HepG2 (cell line): Measurements from ENCODE around the gene PNKD. TPM values are rescaled to one million over a fixed set of nuclear protein-coding genes. Genes with fewer than 3 reads are reported as not detected.

Source experiments
- ATRX ChIP-seq: sonication (generic); formaldehyde crosslinking; IDR thresholded peaks from 2 replicates; pipeline ENCODE4 v1.4.0; 2020; ENCODE audit warnings: missing genetic modification reagents, borderline replicate concordance
- DPF2 ChIP-seq: sonication (generic); formaldehyde crosslinking; IDR thresholded peaks from 2 replicates; pipeline ENCODE4 v1.4.0; 2020; ENCODE audit warnings: mild to moderate bottlenecking, low read depth, missing genetic modification reagents, borderline replicate concordance
- KDM2A ChIP-seq: sonication (generic); formaldehyde crosslinking; IDR thresholded peaks from 2 replicates; pipeline ENCODE4 v1.4.0; 2020; ENCODE audit warnings: low read depth, missing genetic modification reagents, borderline replicate concordance
- LCORL ChIP-seq, 2 experiments: fragments of 450-650 bp in 1 of 2; sonication (generic) in 1 of 2; formaldehyde crosslinking in 1 of 2; IDR thresholded peaks; 2 replicates each; pipeline versions ENCODE4 v1.5.0 to v1.6.1; 2017 to 2020; ENCODE audit warnings: antibody characterized with exemption in 1 of 2, missing genetic modification reagents in 1 of 2
- MXI1 ChIP-seq: IDR thresholded peaks from 3 replicates; pipeline ENCODE4 v1.6.1; 2012; ENCODE audit warnings: low read depth, low read length, inconsistent platforms, borderline replicate concordance
- MYC ChIP-seq: sonication (generic); formaldehyde crosslinking; IDR thresholded peaks from 2 replicates; pipeline ENCODE4 v1.9.0; 2021; ENCODE audit warnings: missing genetic modification reagents, borderline replicate concordance
- STAT5B ChIP-seq: sonication (generic); formaldehyde crosslinking; IDR thresholded peaks from 2 replicates; pipeline ENCODE4 v1.4.0; 2020; ENCODE audit warnings: missing genetic modification reagents
- ZMYM4 ChIP-seq: sonication (generic); formaldehyde crosslinking; IDR thresholded peaks from 2 replicates; pipeline ENCODE4 v1.8.1; 2023; ENCODE audit warnings: mild to moderate bottlenecking, missing genetic modification reagents
- ZNF20 ChIP-seq: sonication (generic); formaldehyde crosslinking; IDR thresholded peaks from 2 replicates; pipeline ENCODE4 v1.4.0; 2020; ENCODE audit warnings: mild to moderate bottlenecking, moderate library complexity, missing genetic modification reagents
- ZNF746 ChIP-seq: sonication (generic); formaldehyde crosslinking; IDR thresholded peaks from 2 replicates; pipeline ENCODE4 v1.8.0; 2022; ENCODE audit warnings: mild to moderate bottlenecking, missing genetic modification reagents
- ZNF761 ChIP-seq: sonication (generic); formaldehyde crosslinking; conservative IDR thresholded peaks from 2 replicates; pipeline ENCODE4 v1.4.0; 2020; ENCODE audit warnings: mild to moderate bottlenecking, missing genetic modification reagents
- ZNF788 ChIP-seq: sonication (generic); formaldehyde crosslinking; IDR thresholded peaks from 2 replicates; pipeline ENCODE4 v1.5.0; 2020; ENCODE audit warnings: mild to moderate bottlenecking, missing genetic modification reagents, borderline replicate concordance
- ZNF879 ChIP-seq: sonication (generic); formaldehyde crosslinking; IDR thresholded peaks from 2 replicates; pipeline ENCODE4 v1.8.1; 2023; ENCODE audit warnings: missing genetic modification reagents
- polyA plus RNA-seq, 8 experiments: library from polyadenylated mRNA; depleted of rRNA in 3 of 8; stranded (reverse) in 7 of 8; unstranded in 1 of 8; fragments of >200 nt; fragmentation: Illumina TruSeq in 4 of 8; extraction: Trizol in 4 of 8; gene quantifications; 2 replicates each; pipeline versions ENCODE4 v1.2.1 to v1.2.3, GENCODE V29; 2011 to 2016; ENCODE audit warnings: low read depth in 4 of 8, missing spikeins in 1 of 8, mixed read lengths in 1 of 8; ENCODE audit not compliant: insufficient read depth in 1 of 8
- total RNA-seq, 5 experiments: library from RNA; depleted of rRNA; stranded (reverse); fragments of >200 nt; fragmentation: Illumina TruSeq; extraction: Trizol; gene quantifications; 2 replicates each; pipeline ENCODE4 v1.2.3, GENCODE V29; 2016; ENCODE audit warnings: low read depth in 1 of 5
- TF ChIP-seq, protein P1 (sequence below): sonication (generic); formaldehyde crosslinking; IDR thresholded peaks from 2 replicates; pipeline ENCODE4 v1.4.0; 2020; ENCODE audit warnings: missing genetic modification reagents
- TF ChIP-seq, protein P2 (sequence below): sonication (generic); formaldehyde crosslinking; IDR thresholded peaks from 2 replicates; pipeline ENCODE4 v1.4.0; 2020; ENCODE audit warnings: missing genetic modification reagents
- TF ChIP-seq, protein P3 (sequence below): sonication (generic); formaldehyde crosslinking; IDR thresholded peaks from 2 replicates; pipeline ENCODE4 v1.9.0; 2022; ENCODE audit warnings: low read depth, missing genetic modification reagents
- TF ChIP-seq, protein P4 (sequence below): sonication (generic); formaldehyde crosslinking; IDR thresholded peaks from 2 replicates; pipeline ENCODE4 v1.8.0; 2022; ENCODE audit warnings: missing genetic modification reagents, low read depth, mild to moderate bottlenecking, borderline replicate concordance
- TF ChIP-seq, protein P5 (sequence below): sonication (generic); formaldehyde crosslinking; IDR thresholded peaks from 2 replicates; pipeline ENCODE4 v1.4.0; 2020; ENCODE audit warnings: mild to moderate bottlenecking, missing genetic modification reagents
- TF ChIP-seq, protein P6 (sequence below): IDR thresholded peaks from 2 replicates; pipeline ENCODE4 v1.6.1; 2012; ENCODE audit warnings: inconsistent platforms

Gene PNKD
- total and polyA plus RNA-seq, 2 of the 13 experiments (the other 11 are each of a cell fraction or from before 2014, with no cell fraction given), result 55.9 to 80.4 TPM

DNA sequence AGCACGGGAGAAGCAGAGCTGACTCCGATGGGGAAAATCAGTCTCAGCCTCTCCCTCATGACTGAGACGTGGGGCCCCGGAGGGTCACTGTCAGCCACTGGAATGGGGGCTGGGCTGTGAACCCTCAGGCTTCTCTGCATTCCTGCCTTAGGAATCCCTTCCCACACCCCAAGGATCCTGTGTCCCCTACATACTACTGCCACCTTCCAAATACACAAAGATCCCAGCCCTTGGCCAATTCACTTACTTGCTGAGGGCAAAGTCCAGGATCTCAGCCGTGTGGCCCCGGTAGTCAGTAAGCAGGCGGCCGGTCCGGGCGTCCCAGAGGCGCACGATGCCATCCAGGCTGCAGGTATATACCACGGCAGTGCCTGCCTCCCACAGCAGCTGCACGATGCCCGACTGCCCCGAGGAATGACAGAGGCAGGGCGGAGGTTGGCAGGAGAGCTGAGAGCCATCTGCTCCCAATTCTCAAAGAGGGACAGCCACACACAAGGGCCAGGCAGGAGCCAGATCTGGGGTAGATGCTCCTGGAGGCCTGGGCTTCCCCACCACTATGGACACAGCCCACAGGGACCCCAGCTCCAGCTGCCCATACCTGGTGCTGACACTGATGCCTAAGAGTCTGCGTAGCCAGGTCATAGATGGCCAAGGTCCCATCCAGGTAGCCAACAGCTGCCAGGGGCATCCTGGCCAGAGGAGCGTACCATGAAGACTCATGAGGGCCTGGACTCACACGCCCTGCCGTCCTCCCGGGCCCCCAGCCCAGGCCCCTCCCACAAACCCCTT is 5.4 kb upstream of the PNKD start (continued):
- TF ChIP-seq, protein P1, sequence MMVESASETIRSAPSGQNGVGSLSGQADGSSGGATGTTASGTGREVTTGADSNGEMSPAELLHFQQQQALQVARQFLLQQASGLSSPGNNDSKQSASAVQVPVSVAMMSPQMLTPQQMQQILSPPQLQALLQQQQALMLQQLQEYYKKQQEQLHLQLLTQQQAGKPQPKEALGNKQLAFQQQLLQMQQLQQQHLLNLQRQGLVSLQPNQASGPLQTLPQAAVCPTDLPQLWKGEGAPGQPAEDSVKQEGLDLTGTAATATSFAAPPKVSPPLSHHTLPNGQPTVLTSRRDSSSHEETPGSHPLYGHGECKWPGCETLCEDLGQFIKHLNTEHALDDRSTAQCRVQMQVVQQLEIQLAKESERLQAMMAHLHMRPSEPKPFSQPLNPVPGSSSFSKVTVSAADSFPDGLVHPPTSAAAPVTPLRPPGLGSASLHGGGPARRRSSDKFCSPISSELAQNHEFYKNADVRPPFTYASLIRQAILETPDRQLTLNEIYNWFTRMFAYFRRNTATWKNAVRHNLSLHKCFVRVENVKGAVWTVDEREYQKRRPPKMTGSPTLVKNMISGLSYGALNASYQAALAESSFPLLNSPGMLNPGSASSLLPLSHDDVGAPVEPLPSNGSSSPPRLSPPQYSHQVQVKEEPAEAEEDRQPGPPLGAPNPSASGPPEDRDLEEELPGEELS (CRISPR knock-in tag), result 0 out of 2 replicates have a peak, but pooled peaks have one; percentile 37
- peak; percentile 56; the same call in 1 of the 2 replicates for TF ChIP-seq ZMYM4
- TF ChIP-seq MXI1, result 0 out of 3 replicates have a peak, but pooled peaks have one; percentile 24
- TF ChIP-seq, protein P2, sequence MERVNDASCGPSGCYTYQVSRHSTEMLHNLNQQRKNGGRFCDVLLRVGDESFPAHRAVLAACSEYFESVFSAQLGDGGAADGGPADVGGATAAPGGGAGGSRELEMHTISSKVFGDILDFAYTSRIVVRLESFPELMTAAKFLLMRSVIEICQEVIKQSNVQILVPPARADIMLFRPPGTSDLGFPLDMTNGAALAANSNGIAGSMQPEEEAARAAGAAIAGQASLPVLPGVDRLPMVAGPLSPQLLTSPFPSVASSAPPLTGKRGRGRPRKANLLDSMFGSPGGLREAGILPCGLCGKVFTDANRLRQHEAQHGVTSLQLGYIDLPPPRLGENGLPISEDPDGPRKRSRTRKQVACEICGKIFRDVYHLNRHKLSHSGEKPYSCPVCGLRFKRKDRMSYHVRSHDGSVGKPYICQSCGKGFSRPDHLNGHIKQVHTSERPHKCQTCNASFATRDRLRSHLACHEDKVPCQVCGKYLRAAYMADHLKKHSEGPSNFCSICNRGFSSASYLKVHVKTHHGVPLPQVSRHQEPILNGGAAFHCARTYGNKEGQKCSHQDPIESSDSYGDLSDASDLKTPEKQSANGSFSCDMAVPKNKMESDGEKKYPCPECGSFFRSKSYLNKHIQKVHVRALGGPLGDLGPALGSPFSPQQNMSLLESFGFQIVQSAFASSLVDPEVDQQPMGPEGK (CRISPR knock-in tag), result peak; percentile 17; the same call in 1 of the 2 replicates
- no peak for TF ChIP-seq ZNF879
- peak; percentile 60; the same call in 1 of the 2 replicates for TF ChIP-seq ZNF788 (CRISPR knock-in tag)
- no peak for TF ChIP-seq ATRX (CRISPR knock-in tag)
- 0 out of 2 replicates have a peak, but pooled peaks have one; percentile 10 for TF ChIP-seq ZNF746 (CRISPR knock-in tag)
- TF ChIP-seq ZNF20 (CRISPR knock-in tag), result no peak
- TF ChIP-seq, protein P3, sequence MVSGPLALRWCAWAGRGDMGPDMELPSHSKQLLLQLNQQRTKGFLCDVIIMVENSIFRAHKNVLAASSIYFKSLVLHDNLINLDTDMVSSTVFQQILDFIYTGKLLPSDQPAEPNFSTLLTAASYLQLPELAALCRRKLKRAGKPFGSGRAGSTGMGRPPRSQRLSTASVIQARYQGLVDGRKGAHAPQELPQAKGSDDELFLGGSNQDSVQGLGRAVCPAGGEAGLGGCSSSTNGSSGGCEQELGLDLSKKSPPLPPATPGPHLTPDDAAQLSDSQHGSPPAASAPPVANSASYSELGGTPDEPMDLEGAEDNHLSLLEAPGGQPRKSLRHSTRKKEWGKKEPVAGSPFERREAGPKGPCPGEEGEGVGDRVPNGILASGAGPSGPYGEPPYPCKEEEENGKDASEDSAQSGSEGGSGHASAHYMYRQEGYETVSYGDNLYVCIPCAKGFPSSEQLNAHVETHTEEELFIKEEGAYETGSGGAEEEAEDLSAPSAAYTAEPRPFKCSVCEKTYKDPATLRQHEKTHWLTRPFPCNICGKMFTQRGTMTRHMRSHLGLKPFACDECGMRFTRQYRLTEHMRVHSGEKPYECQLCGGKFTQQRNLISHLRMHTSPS, result 0 out of 2 replicates have a peak, but pooled peaks have one; percentile 66
- TF ChIP-seq KDM2A (CRISPR knock-in tag), result peak; percentile 47; the same call in 1 of the 2 replicates
- TF ChIP-seq, protein P4, sequence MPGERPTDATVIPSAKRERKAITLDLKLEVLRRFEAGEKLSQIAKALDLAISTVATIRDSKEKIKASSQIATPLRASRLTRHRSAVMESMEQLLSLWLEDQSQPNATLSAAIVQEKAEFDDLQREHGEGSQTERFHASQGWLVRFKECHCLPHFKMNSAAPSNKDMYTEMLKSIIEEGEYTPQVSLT (CRISPR knock-in tag), result no peak
- TF ChIP-seq DPF2 (CRISPR knock-in tag), result 0 out of 2 replicates have a peak, but pooled peaks have one; percentile 19
- TF ChIP-seq, protein P5, sequence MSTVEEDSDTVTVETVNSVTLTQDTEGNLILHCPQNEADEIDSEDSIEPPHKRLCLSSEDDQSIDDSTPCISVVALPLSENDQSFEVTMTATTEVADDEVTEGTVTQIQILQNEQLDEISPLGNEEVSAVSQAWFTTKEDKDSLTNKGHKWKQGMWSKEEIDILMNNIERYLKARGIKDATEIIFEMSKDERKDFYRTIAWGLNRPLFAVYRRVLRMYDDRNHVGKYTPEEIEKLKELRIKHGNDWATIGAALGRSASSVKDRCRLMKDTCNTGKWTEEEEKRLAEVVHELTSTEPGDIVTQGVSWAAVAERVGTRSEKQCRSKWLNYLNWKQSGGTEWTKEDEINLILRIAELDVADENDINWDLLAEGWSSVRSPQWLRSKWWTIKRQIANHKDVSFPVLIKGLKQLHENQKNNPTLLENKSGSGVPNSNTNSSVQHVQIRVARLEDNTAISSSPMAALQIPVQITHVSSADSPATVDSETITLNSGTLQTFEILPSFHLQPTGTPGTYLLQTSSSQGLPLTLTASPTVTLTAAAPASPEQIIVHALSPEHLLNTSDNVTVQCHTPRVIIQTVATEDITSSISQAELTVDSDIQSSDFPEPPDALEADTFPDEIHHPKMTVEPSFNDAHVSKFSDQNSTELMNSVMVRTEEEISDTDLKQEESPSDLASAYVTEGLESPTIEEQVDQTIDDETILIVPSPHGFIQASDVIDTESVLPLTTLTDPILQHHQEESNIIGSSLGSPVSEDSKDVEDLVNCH (CRISPR knock-in tag), result 0 out of 2 replicates have a peak, but pooled peaks have one; percentile 35
- TF ChIP-seq LCORL (IDR thresholded peaks at IDR 0.05), result no peak
- TF ChIP-seq LCORL (CRISPR knock-in tag; IDR thresholded peaks at IDR 0.05), result peak; percentile 83
- TF ChIP-seq, protein P6, sequence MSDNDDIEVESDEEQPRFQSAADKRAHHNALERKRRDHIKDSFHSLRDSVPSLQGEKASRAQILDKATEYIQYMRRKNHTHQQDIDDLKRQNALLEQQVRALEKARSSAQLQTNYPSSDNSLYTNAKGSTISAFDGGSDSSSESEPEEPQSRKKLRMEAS, result peak; percentile 74
- peak; percentile 25; the same call in 1 of the 2 replicates for TF ChIP-seq MYC (CRISPR knock-in tag)
- TF ChIP-seq STAT5B (CRISPR knock-in tag), result no peak
- TF ChIP-seq ZNF761 (CRISPR knock-in tag), result 0 out of 2 replicates have a peak, but pooled peaks have one; percentile 38
